KMS-11 (cell line): ENCODE measurements around the gene TMBIM1.
A peak's percentile ranks its signal among the peaks of the same experiment; 100 is the strongest.

Source experiments
- H2AFZ ChIP-seq: fragments of 200-600 bp; sonication (generic); 2 replicates; pipeline ENCODE4 v1.6.1; 2016; ENCODE audit warnings: antibody characterized with exemption, mixed run types, low read depth
- H3K27ac ChIP-seq: fragments of 200-600 bp; sonication (generic); 2 replicates; pipeline ENCODE4 v1.6.1; 2016; ENCODE audit warnings: mild to moderate bottlenecking, mixed run types
- H3K27me3 ChIP-seq: fragments of 200-600 bp; sonication (generic); 2 replicates; pipeline ENCODE4 v1.6.1; 2017; ENCODE audit warnings: mild to moderate bottlenecking, low read depth, mixed run types, moderate library complexity; ENCODE audit not compliant: insufficient read depth
- H3K36me3 ChIP-seq: fragments of 200-600 bp; sonication (generic); 2 replicates; pipeline ENCODE4 v1.6.1; 2017; ENCODE audit warnings: mild to moderate bottlenecking, mixed run types; ENCODE audit not compliant: insufficient read depth
- H3K4me1 ChIP-seq: fragments of 200-600 bp; sonication (generic); 2 replicates; pipeline ENCODE4 v1.6.1; 2016; ENCODE audit warnings: mild to moderate bottlenecking, low read depth, mixed run types; ENCODE audit not compliant: poor library complexity, severe bottlenecking
- H3K4me2 ChIP-seq: fragments of 200-600 bp; sonication (generic); 2 replicates; pipeline ENCODE4 v1.7.0; 2016; ENCODE audit warnings: mild to moderate bottlenecking, mixed run types
- H3K4me3 ChIP-seq: fragments of 200-600 bp; sonication (generic); IDR thresholded peaks from 2 replicates; pipeline ENCODE4 v1.6.1; 2017; ENCODE audit warnings: low read depth, low read length, mixed read lengths; ENCODE audit not compliant: insufficient read depth
- H3K79me2 ChIP-seq: fragments of 200-600 bp; sonication (generic); 2 replicates; pipeline ENCODE4 v1.6.1; 2016; ENCODE audit warnings: low read depth, mixed run types; ENCODE audit not compliant: insufficient read depth
- H3K9ac ChIP-seq: fragments of 200-600 bp; sonication (generic); 2 replicates; pipeline ENCODE4 v1.6.1; 2016; ENCODE audit warnings: mild to moderate bottlenecking, mixed run types
- H4K20me1 ChIP-seq: fragments of 200-600 bp; sonication (generic); 2 replicates; pipeline ENCODE4 v1.6.1; 2016; ENCODE audit warnings: mild to moderate bottlenecking, mixed run types; ENCODE audit not compliant: insufficient read depth
- TF ChIP-seq, protein P1 (sequence below): fragments of 200-600 bp; sonication (generic); conservative IDR thresholded peaks from 2 replicates; pipeline ENCODE4 v1.6.1; 2017; ENCODE audit warnings: low read depth, mild to moderate bottlenecking, antibody characterized with exemption, low read length, moderate library complexity, mixed read lengths

TMBIM1 gene

DNA sequence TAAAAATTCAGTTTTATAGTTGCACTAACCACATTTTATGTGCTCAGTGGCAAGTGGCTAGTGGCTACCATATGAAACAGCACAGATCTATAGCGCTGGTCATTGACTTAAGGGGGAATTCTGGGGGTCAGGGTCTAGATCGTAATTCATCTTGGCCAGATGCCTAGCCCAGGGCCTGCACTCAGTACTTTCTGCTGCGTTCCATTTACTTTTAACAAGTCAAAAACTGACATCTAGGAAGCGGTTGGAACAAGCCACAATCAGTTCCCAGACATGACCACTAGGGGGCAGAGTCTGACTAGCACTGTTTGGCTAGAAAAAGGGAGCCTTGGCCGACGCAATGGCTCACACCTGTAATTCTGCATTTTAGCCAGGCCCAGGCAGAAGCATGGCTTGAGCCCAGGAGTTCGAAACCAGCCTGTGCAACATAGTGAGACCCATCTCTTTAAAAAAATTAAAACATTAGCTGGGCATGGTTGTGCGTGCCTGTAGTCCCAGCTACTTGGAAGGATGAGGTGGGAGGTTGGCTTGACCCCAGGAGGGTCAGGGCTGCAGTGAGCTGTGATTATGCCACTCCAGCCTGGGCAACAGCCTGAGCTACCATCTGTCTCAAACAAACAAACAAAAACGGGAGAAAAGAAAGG is 9.0 kb upstream of the TMBIM1 start:
- H2AFZ ChIP-seq = no peak overlapping the region
- peak overlapping the region; percentile 11; the same call in 1 of the 2 replicates for H3K4me2 ChIP-seq
- H3K27ac ChIP-seq = no peak overlapping the region
- peaks cover 7% of the 10 kb centered on the region for H3K4me1 ChIP-seq
- no peaks in the 10 kb centered on the region for H3K79me2 ChIP-seq
- H3K27me3 ChIP-seq = no peaks in the 10 kb centered on the region
- H3K9ac ChIP-seq = no peak overlapping the region
- TF ChIP-seq, protein P1, sequence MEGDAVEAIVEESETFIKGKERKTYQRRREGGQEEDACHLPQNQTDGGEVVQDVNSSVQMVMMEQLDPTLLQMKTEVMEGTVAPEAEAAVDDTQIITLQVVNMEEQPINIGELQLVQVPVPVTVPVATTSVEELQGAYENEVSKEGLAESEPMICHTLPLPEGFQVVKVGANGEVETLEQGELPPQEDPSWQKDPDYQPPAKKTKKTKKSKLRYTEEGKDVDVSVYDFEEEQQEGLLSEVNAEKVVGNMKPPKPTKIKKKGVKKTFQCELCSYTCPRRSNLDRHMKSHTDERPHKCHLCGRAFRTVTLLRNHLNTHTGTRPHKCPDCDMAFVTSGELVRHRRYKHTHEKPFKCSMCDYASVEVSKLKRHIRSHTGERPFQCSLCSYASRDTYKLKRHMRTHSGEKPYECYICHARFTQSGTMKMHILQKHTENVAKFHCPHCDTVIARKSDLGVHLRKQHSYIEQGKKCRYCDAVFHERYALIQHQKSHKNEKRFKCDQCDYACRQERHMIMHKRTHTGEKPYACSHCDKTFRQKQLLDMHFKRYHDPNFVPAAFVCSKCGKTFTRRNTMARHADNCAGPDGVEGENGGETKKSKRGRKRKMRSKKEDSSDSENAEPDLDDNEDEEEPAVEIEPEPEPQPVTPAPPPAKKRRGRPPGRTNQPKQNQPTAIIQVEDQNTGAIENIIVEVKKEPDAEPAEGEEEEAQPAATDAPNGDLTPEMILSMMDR = peak; percentile 97
- no peak overlapping the region for H3K4me3 ChIP-seq
- no peaks in the 10 kb centered on the region for H4K20me1 ChIP-seq
- H3K36me3 ChIP-seq = no peaks in the 10 kb centered on the region

DNA sequence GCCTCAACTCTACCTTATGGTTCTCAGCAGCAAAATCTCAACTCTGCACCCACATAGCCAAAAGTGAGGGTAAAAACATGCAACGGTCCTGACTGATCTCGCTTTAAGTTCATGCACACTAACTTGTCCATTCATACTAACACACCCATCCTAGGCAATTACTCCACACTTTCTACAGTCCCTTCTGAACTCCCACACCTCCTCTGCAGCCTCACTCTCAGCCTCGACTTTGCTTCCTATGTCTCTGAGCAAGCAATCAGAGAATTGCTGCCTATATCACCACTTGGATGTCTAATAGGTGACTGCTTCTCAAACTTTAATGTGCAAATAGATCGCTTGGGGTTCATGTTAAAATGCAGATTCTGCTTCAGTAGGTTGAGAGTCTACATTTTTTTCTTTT is 7.8 kb upstream of the TMBIM1 start:
- Histone ChIP-seq H4K20me1 (no peaks in the 10 kb centered on the region), H3K9ac (no peak overlapping the region), H3K79me2 (no peaks in the 10 kb centered on the region), H2AFZ (no peak overlapping the region), H3K4me2 (no peak overlapping the region), H3K4me3 (no peak overlapping the region), H3K4me1 (peaks cover 7% of the 10 kb centered on the region), H3K36me3 (no peaks in the 10 kb centered on the region), H3K27me3 (no peaks in the 10 kb centered on the region), H3K27ac (no peak overlapping the region)
- TF ChIP-seq, protein P1 = no peak

DNA sequence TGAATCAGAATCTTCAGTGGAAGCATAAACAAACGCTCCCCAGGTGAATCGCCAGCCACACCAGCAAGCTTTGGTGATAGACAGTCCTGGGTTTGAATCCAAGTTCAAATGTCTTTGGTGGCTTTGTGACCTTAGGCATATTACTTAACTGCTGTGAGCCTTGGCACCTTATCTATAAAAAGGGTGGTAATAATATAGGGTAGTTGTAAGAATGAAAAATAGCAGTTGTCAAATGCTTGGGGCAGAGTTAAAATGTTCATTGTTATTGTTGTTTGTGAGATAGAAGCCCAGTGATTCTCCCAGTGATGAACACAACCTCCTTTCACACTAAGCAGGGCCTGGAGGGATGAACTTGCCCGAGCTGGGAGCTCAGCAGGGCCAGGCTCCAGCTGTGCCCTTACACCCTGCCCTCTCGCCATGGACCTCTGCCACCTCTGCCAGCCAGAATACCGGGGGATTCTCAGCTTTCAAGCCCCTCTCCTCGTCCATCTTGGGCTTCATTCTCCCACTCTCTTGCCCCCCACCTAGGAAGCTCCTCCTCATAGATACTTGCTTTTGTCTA is 6.1 kb upstream of the TMBIM1 start:
- Histone ChIP-seq H3K79me2 (no peaks in the 10 kb centered on the region), H3K4me3 (no peak overlapping the region), H3K4me1 (peaks cover 11% of the 10 kb centered on the region), H3K4me2 (no peak overlapping the region), H2AFZ (no peak overlapping the region), H3K27me3 (no peaks in the 10 kb centered on the region), H4K20me1 (no peaks in the 10 kb centered on the region), H3K36me3 (no peaks in the 10 kb centered on the region), H3K9ac (no peak overlapping the region), H3K27ac (no peak overlapping the region)
- TF ChIP-seq, protein P1 = no peak

DNA sequence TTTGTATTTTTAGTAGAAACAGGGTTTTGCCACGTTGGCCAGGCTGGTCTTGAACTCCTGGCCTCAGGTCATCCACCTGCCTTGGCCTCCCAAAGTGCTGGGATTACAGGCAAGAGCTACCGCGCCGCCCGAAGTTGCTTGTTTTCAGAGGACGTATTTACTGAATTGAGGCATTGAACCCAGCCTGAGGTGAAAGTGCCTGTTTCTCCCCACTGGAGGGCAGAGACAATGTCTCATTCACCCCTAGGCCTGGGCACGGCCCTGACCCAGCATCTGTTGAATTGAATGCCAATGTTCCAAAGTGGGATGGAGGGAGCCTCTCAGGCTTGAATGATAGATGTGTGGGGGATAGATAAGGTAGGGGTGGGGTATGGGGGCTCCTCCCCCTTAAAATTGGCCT is 4.5 kb upstream of the TMBIM1 start:
- no peak overlapping the region for H3K27ac ChIP-seq
- no peak overlapping the region for H2AFZ ChIP-seq
- no peak overlapping the region for H3K4me2 ChIP-seq
- no peaks in the 10 kb centered on the region for H3K79me2 ChIP-seq
- peaks cover 20% of the 10 kb centered on the region for H3K4me1 ChIP-seq
- H3K4me3 ChIP-seq = no peak overlapping the region
- TF ChIP-seq, protein P1 = no peak
- H4K20me1 ChIP-seq = no peaks in the 10 kb centered on the region
- H3K36me3 ChIP-seq = no peaks in the 10 kb centered on the region
- no peak overlapping the region for H3K9ac ChIP-seq
- no peaks in the 10 kb centered on the region for H3K27me3 ChIP-seq
